Neuronal stem cell (in vitro differentiated cells): ENCODE measurements around the gene PIP5KL1.
A peak's percentile ranks its signal among the peaks of the same experiment; 100 is the strongest.

ENCODE experiments used
- DNase-seq: peaks from one replicate; pipeline ENCODE4 v3.0.0-alpha.2; 2013; ENCODE audit warnings: low spot score
- H2AFZ ChIP-seq: one replicate; pipeline ENCODE4 v1.6.1; 2013; ENCODE audit warnings: mild to moderate bottlenecking, low read length, inconsistent platforms
- H2AK5ac ChIP-seq: 2 replicates; pipeline ENCODE4 v1.6.1; 2013; ENCODE audit warnings: low read depth, mild to moderate bottlenecking, inconsistent platforms, low read length, moderate library complexity, mixed read lengths
- H2BK120ac ChIP-seq: 2 replicates; pipeline ENCODE4 v1.6.1; 2013; ENCODE audit warnings: low read depth, mild to moderate bottlenecking, inconsistent platforms, low read length, moderate library complexity, mixed read lengths
- H2BK12ac ChIP-seq: one replicate; pipeline ENCODE4 v1.6.1; 2013; ENCODE audit warnings: low read length, inconsistent platforms
- H2BK15ac ChIP-seq: 2 replicates; pipeline ENCODE4 v1.6.1; 2013; ENCODE audit warnings: mild to moderate bottlenecking, low read length, inconsistent platforms, mixed read lengths
- H2BK5ac ChIP-seq: one replicate; pipeline ENCODE4 v1.6.1; 2013; ENCODE audit warnings: inconsistent platforms, mild to moderate bottlenecking, low read length, moderate library complexity
- H3K14ac ChIP-seq: one replicate; pipeline ENCODE4 v1.6.1; 2013; ENCODE audit warnings: low read length, inconsistent platforms
- H3K18ac ChIP-seq: 2 replicates; pipeline ENCODE4 v1.6.1; 2013; ENCODE audit warnings: low read length, inconsistent platforms
- H3K23ac ChIP-seq: 2 replicates; pipeline ENCODE4 v1.6.1; 2013; ENCODE audit warnings: low read depth, mild to moderate bottlenecking, mixed read lengths, low read length, inconsistent platforms; ENCODE audit not compliant: poor library complexity
- H3K27ac ChIP-seq: replicated peaks from 3 replicates; pipeline ENCODE4 v1.5.1; 2013; ENCODE audit warnings: low read length, inconsistent platforms
- H3K27me3 ChIP-seq, 3 experiments: 2 replicates each; pipeline ENCODE4 v1.6.1; 2013; ENCODE audit warnings: low read length in 3 of 3, mild to moderate bottlenecking in 2 of 3, inconsistent platforms in 1 of 3, low read depth in 1 of 3, mixed read lengths in 1 of 3, moderate library complexity in 1 of 3; ENCODE audit not compliant: control insufficient read depth in 3 of 3, insufficient read depth in 3 of 3
- H3K36me3 ChIP-seq, 2 donors: replicated peaks in 1 of 2; 2 replicates each; pipeline ENCODE4 v1.6.1; 2013; ENCODE audit warnings: low read length in 2 of 2; ENCODE audit not compliant: control insufficient read depth in 2 of 2, insufficient read depth in 2 of 2
- H3K4ac ChIP-seq: 2 replicates; pipeline ENCODE4 v1.6.1; 2013; ENCODE audit warnings: inconsistent platforms, mild to moderate bottlenecking, low read length, moderate library complexity
- H3K4me1 ChIP-seq, 2 donors: 1 replicate in 1 of 2; 2 replicates in 1 of 2; pipeline ENCODE4 v1.6.1; 2013; ENCODE audit warnings: low read length in 2 of 2, low read depth in 1 of 2; ENCODE audit not compliant: control insufficient read depth in 2 of 2, insufficient read depth in 1 of 2
- H3K4me2 ChIP-seq: one replicate; pipeline ENCODE4 v1.6.1; 2013; ENCODE audit warnings: mild to moderate bottlenecking, low read length, inconsistent platforms; ENCODE audit not compliant: insufficient read depth, poor library complexity, severe bottlenecking
- H3K4me3 ChIP-seq, 2 donors: 2 replicates each; pipeline ENCODE4 v1.5.1; 2013; ENCODE audit warnings: low read length in 2 of 2, mild to moderate bottlenecking in 2 of 2, inconsistent platforms in 1 of 2, moderate library complexity in 1 of 2
- H3K79me1 ChIP-seq: one replicate; pipeline ENCODE4 v1.6.1; 2013; ENCODE audit warnings: low read depth, mild to moderate bottlenecking, inconsistent platforms, low read length, moderate library complexity
- H3K9ac ChIP-seq: one replicate; pipeline ENCODE4 v1.6.1; 2013; ENCODE audit warnings: mild to moderate bottlenecking, low read depth, low read length, inconsistent platforms; ENCODE audit not compliant: poor library complexity
- H3K9me3 ChIP-seq, 2 donors: replicated peaks in 1 of 2; 2 replicates each; pipeline versions ENCODE3 to v1.6.1; 2013; ENCODE audit warnings: low read length in 2 of 2, mild to moderate bottlenecking in 2 of 2, inconsistent platforms in 1 of 2, low read depth in 1 of 2, mixed read lengths in 1 of 2, moderate library complexity in 1 of 2; ENCODE audit not compliant: control insufficient read depth in 2 of 2, insufficient read depth in 1 of 2
- H4K8ac ChIP-seq: one replicate; pipeline ENCODE4 v1.6.1; 2013; ENCODE audit warnings: low read depth, mild to moderate bottlenecking, inconsistent platforms, low read length, moderate library complexity
- H4K91ac ChIP-seq: one replicate; pipeline ENCODE4 v1.6.1; 2013; ENCODE audit warnings: low read length, low read depth, mild to moderate bottlenecking, inconsistent platforms; ENCODE audit not compliant: poor library complexity
- WGBS, 2 donors: extraction: QIAGEN DNeasy Blood & Tissue Kit; methylation state at CpG; one replicate each; pipeline ENCODE4 v1.1.7; 2013; ENCODE audit warnings: missing lambda C conversion rate in 2 of 2, mixed read lengths in 1 of 2; ENCODE audit not compliant: insufficient read length in 2 of 2, insufficient replicate concordance in 1 of 2; ENCODE audit errors: extremely low coverage in 2 of 2; 5-methylcytosine and 5-hydroxymethylcytosine counted together

The PIP5KL1 gene

GRCh38 chr9:127955294-127956015 is 24.9 kb upstream of the PIP5KL1 start:
- Histone ChIP-seq H3K79me1 (peaks cover 10% of the 10 kb centered on the region), H3K18ac (peak overlapping the region; percentile 46), H4K8ac (no peak overlapping the region), H3K23ac (peak overlapping the region; percentile 19), H3K9ac (no peak overlapping the region), H3K4ac (no peak overlapping the region), H2AFZ (no peak overlapping the region), H3K4me1 (peaks cover 13 to 19% of the 10 kb centered on the region in 2 donors), H2BK12ac (no peak overlapping the region), H2BK15ac (peak overlapping the region; percentile 37), H3K27me3 (no peaks in the 10 kb centered on the region), H4K91ac (no peak overlapping the region), H3K27ac (no peak overlapping the region), H3K4me3 (no peak overlapping the region), H3K9me3 (no peaks in the 10 kb centered on the region), H2BK120ac (no peak overlapping the region), H2BK5ac (no peak overlapping the region), H2AK5ac (no peak overlapping the region), H3K4me2 (no peak overlapping the region), H3K36me3 (no peaks in the 10 kb centered on the region), H3K14ac (peak overlapping the region; percentile 33)
- DNase-seq = no peak
- WGBS, 2 donors = no CpG with 5 or more reads among the region's 12 CpGs

DNA sequence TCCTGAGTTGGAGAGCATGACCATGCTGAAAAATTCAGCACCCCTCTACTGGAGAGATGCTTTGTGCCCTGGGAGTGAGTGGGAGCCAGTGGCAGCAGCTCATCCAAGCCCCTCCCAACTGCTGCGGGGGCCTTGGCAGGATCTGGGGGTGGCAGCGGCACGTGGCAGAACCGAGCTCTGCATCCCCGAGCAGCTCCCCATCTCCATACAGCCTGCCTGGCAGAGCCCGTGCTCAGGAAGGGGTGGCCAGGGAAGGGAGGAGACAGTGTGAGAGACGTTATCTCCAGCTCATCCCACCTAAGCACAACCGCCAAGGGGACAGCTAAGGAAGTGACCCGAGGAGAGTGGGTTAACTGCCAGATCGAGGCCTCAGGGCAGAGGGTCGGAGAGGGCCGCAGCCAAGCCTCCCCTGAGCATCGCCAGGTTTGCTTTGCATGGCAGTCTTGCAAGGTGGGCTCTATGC is 24.3 kb upstream of the PIP5KL1 start:
- Histone ChIP-seq H3K4me3 (no peak overlapping the region), H2BK15ac (peak overlapping the region; percentile 37), H3K4ac (no peak overlapping the region), H2BK12ac (no peak overlapping the region), H2AK5ac (peak overlapping the region; percentile 67), H3K9me3 (no peaks in the 10 kb centered on the region), H3K79me1 (peaks cover 9% of the 10 kb centered on the region), H2BK120ac (no peak overlapping the region), H3K18ac (peak overlapping the region; percentile 46), H3K27ac (no peak overlapping the region), H3K9ac (peak overlapping the region; percentile 50), H4K8ac (no peak overlapping the region), H3K14ac (no peak overlapping the region), H3K4me1 (peaks cover 16 to 17% of the 10 kb centered on the region in 2 donors), H2BK5ac (peak overlapping the region; percentile 14), H3K36me3 (peaks cover 0 to 6% of the 10 kb centered on the region in 2 donors), H4K91ac (no peak overlapping the region), H3K4me2 (no peak overlapping the region), H2AFZ (no peak overlapping the region), H3K27me3 (no peaks in the 10 kb centered on the region), H3K23ac (no peak overlapping the region)
- no CpG with 5 or more reads among the region's 13 CpGs for WGBS, 2 donors
- DNase-seq = no peak

- Histone ChIP-seq H3K27me3 (no peaks in the 10 kb centered on the region), H3K4me2 (no peak overlapping the region), H2BK5ac (no peak overlapping the region), H3K79me1 (peaks cover 11% of the 10 kb centered on the region), H4K8ac (no peak overlapping the region), H3K9ac (no peak overlapping the region), H3K4me3 (no peak overlapping the region), H4K91ac (no peak overlapping the region), H3K14ac (no peak overlapping the region), H2BK15ac (no peak overlapping the region), H2BK12ac (no peak overlapping the region), H3K23ac (no peak overlapping the region), H3K9me3 (no peaks in the 10 kb centered on the region), H2AK5ac (no peak overlapping the region), H3K4ac (no peak overlapping the region), H2BK120ac (no peak overlapping the region), H2AFZ (no peak overlapping the region), H3K36me3 (peaks cover 0 to 7% of the 10 kb centered on the region in 2 donors), H3K27ac (no peak overlapping the region), H3K18ac (peak overlapping the region; percentile 40), H3K4me1 (peaks cover 19 to 20% of the 10 kb centered on the region in 2 donors)
- WGBS, 2 donors = no CpG with 5 or more reads among the region's 17 CpGs
- DNase-seq = no peak
These were observed 23.4 kb upstream of the PIP5KL1 start for GRCh38 chr9:127953768-127954505.

DNA sequence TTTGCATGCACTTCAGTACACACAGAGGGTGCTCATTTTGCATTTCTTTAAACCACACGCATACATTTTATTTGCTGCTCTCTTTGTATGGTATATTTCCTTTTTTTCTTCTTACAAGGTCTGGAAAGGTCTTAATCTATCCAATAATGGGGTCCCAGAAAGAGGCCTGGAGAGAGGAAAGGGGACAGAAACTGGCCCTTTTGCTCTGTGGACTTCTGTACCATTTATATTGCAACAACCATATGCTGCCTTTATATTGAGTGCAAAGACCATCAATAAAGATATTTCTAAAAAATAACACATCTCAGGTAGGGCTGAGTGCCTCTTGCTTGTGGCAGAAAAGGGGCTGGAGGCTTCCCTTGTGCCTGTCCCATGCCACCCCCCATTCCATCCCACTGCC is 22.6 kb upstream of the PIP5KL1 start:
- Histone ChIP-seq H2BK15ac (no peak overlapping the region), H4K8ac (no peak overlapping the region), H3K9ac (no peak overlapping the region), H2AK5ac (no peak overlapping the region), H3K27me3 (no peaks in the 10 kb centered on the region), H2AFZ (no peak overlapping the region), H2BK12ac (no peak overlapping the region), H3K9me3 (no peaks in the 10 kb centered on the region), H3K4ac (no peak overlapping the region), H4K91ac (no peak overlapping the region), H2BK120ac (no peak overlapping the region), H3K14ac (no peak overlapping the region), H3K36me3 (peaks cover under 1 to 13% of the 10 kb centered on the region in 2 donors), H3K27ac (no peak overlapping the region), H2BK5ac (no peak overlapping the region), H3K79me1 (peaks cover 11% of the 10 kb centered on the region), H3K18ac (no peak overlapping the region), H3K4me3 (peak overlapping the region in 1 of 2 donors; percentile 16), H3K23ac (no peak overlapping the region), H3K4me1 (peaks cover 19 to 20% of the 10 kb centered on the region in 2 donors), H3K4me2 (no peak overlapping the region)
- no peak for DNase-seq
- WGBS, 2 donors = no CpG with 5 or more reads among the region's 1 CpG
